Left ventricle myocardium inferior (tissue), 1 donor: ENCODE data around the gene FAU. TPM values are rescaled to one million over a fixed set of nuclear protein-coding genes. Genes with fewer than 3 reads are reported as not detected.
A peak's percentile ranks its signal among the peaks of the same experiment; 100 is the strongest.
"Not testable (repeated sequence)": the region's sequence is repeated elsewhere in the genome, so short reads cannot be mapped to it uniquely, and the experiment has no call there.

Source experiments
- DNase-seq: peaks from one replicate; pipeline ENCODE4 v3.0.0-alpha.2; 2020
- H3K27ac ChIP-seq: fragments of 200-600 bp; replicated peaks from 2 replicates; pipeline ENCODE4 v1.8.0; 2021
- H3K27me3 ChIP-seq: fragments of 200-600 bp; 2 replicates; pipeline ENCODE4 v1.8.0; 2021; ENCODE audit warnings: low read depth
- H3K36me3 ChIP-seq: fragments of 200-600 bp; 2 replicates; pipeline ENCODE4 v1.8.0; 2021
- H3K4me1 ChIP-seq: fragments of 200-600 bp; 2 replicates; pipeline ENCODE4 v1.8.0; 2021
- H3K4me3 ChIP-seq: fragments of 200-600 bp; 2 replicates; pipeline ENCODE4 v1.8.0; 2021; ENCODE audit warnings: mild to moderate bottlenecking, moderate library complexity
- H3K9me3 ChIP-seq: fragments of 200-600 bp; replicated peaks from 2 replicates; pipeline ENCODE4 v1.8.0; 2021
- intact Hi-C: fragments of 100-400 bp; cut with micrococcal nuclease; formaldehyde crosslinking; loops from one replicate; pipeline ENCODE4 v1.11.0; 2022
- total RNA-seq: library from RNA; stranded (reverse); fragmentation: NEBNext Ultra II Directional; extraction: Animal tissue kit (Norgen Biotek cat#: 25700); gene quantifications from one replicate; pipeline ENCODE4 v1.2.1, GENCODE V29; 2021
- TF ChIP-seq, protein P1 (sequence below): fragments of 200-600 bp; IDR thresholded peaks from 2 replicates; pipeline ENCODE4 v1.8.0; 2021; ENCODE audit warnings: antibody characterized with exemption, mild to moderate bottlenecking, borderline replicate concordance
- donor health status: DM: no; HTN: yes; CAD: no; lungs with severe emphysema.

FAU gene
- total RNA-seq, 1 donor from 2014 or later = 629 TPM

DNA sequence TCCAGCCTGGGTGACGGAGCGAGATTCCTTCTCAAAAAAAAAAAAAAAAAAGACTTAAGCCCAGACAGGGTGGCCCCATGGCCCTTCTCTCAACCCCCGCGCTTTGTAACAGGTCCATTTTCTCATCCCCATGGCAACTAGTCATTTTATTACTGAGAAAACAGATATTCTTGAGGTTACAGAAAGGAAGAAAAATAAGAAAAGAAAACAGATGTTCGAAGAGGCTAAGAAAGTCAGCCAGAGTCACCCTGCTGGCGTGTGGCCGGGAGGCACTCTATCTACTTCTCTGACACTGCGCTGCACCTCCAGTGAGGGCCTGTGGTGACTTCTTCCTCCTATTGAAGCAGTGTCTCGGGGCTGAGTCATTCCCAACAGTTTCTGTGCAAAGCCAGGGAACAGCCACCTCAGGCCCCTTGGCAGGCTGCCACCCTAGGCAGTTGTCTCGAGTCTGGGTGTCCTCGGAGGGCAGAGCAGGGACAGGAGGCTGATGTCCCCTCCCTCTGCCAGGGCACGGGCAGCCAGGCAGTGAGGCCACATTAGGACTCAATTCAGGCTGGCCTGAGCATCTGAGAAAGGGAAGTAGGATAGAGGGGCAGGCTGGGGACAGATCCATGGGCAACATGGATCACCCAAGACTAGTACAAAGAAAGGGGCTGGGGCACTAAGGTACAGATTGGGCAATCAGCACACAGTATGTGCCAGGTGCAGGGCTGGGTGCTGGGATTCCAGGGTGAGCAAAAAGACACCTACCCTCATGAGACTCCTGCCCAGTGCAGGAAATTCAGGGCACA, 28.8 kb upstream of the FAU start:
- peak overlapping the region; percentile 17 for H3K4me3 ChIP-seq
- peaks cover 18% of the 10 kb centered on the region for H3K4me1 ChIP-seq
- peak overlapping the region; percentile 77 for H3K27ac ChIP-seq
- intact Hi-C loops = no loop called here
- peaks cover 10% of the 10 kb centered on the region for H3K9me3 ChIP-seq
- H3K27me3 ChIP-seq = no peaks in the 10 kb centered on the region
- no peaks in the 10 kb centered on the region for H3K36me3 ChIP-seq
- DNase-seq = peak; percentile 83
- TF ChIP-seq, protein P1, sequence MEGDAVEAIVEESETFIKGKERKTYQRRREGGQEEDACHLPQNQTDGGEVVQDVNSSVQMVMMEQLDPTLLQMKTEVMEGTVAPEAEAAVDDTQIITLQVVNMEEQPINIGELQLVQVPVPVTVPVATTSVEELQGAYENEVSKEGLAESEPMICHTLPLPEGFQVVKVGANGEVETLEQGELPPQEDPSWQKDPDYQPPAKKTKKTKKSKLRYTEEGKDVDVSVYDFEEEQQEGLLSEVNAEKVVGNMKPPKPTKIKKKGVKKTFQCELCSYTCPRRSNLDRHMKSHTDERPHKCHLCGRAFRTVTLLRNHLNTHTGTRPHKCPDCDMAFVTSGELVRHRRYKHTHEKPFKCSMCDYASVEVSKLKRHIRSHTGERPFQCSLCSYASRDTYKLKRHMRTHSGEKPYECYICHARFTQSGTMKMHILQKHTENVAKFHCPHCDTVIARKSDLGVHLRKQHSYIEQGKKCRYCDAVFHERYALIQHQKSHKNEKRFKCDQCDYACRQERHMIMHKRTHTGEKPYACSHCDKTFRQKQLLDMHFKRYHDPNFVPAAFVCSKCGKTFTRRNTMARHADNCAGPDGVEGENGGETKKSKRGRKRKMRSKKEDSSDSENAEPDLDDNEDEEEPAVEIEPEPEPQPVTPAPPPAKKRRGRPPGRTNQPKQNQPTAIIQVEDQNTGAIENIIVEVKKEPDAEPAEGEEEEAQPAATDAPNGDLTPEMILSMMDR = no peak

DNA sequence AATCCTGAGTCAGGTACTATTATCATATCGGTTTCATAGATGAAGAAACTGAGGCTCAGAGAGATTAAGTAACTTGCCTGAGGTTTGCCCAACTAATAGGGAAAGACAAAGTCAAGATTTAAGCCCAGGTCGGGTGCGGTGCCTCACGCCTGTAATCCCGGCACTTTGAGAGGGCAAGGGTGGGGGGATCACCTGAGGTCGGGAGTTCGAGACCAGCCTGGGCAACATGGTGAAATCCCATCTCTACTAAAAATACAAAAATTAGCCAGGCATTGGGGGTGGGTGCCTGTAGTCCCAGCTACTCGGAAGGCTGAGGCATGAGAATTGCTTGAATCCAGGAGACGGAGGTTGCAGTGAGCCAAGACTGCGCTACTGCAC, 28.2 kb upstream of the FAU start:
- H3K9me3 ChIP-seq, H3K27me3 ChIP-seq, intact Hi-C loops, H3K36me3 ChIP-seq, DNase-seq, H3K4me3 ChIP-seq: not testable (repeated sequence)
- Histone ChIP-seq H3K4me1 (peaks cover 18% of the 10 kb centered on the region), H3K27ac (peak overlapping the region; percentile 77)

DNA sequence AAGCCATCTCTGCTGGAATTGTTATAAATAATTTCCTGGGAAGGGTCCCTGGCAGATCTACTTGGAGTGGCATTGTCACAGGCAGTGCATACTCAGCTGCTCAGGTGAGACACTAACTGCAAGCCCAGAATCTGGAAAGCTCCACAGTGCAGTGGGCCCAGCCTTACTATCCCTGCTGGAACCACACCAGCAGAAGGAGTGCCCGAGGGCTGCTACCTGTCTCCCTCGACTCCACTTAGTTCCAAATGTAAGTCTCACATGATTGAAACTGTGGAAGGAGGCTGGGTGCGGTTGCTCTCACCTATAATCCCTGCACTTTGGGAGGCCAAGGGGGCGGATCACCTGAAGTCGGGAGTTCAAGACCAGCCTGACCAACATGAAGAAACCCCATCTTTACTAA, 26.7 kb upstream of the FAU start:
- Histone ChIP-seq H3K27ac (no peak overlapping the region), H3K4me3 (no peak overlapping the region), H3K36me3 (no peaks in the 10 kb centered on the region), H3K27me3 (no peaks in the 10 kb centered on the region), H3K9me3 (peaks cover 10% of the 10 kb centered on the region), H3K4me1 (peaks cover 18% of the 10 kb centered on the region)
- intact Hi-C loops = no loop called here
- TF ChIP-seq, protein P1 = no peak
- DNase-seq = no peak

DNA sequence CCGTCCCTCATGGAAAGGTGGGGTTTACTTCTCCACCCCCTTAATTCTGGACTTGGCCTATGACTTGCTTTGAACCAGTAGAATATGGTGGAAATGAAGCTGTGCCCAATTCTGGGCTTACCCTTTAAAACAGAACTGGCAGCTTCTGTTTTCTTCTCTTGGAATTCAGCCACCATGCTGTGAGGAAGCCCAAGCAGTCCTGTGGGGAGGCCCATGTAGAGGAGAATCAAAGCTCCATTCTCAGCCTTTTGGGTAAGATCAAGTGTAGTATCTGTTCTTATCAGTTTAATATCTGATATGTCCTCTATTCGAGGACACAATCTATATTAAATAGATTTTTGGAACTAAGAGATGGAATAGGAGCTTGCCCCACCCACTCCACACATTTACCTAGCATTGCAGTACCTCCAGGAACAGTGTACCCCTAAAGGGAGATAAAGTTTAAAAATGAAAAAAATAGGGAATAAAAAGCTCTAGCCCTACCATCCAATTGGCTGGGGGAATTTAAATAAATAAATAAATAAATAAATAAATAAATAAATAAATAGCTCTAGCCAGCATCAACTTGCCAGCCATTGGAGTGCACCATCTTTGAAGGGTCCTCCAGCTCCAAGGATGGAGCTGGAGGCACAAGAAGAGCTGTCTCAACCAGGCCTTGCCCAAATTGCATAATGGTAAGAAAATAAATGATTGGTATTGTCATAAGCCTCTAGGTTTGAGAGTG, 25.6 kb upstream of the FAU start:
- Histone ChIP-seq H3K4me3 (no peak overlapping the region), H3K36me3 (no peaks in the 10 kb centered on the region), H3K27ac (no peak overlapping the region)

DNA sequence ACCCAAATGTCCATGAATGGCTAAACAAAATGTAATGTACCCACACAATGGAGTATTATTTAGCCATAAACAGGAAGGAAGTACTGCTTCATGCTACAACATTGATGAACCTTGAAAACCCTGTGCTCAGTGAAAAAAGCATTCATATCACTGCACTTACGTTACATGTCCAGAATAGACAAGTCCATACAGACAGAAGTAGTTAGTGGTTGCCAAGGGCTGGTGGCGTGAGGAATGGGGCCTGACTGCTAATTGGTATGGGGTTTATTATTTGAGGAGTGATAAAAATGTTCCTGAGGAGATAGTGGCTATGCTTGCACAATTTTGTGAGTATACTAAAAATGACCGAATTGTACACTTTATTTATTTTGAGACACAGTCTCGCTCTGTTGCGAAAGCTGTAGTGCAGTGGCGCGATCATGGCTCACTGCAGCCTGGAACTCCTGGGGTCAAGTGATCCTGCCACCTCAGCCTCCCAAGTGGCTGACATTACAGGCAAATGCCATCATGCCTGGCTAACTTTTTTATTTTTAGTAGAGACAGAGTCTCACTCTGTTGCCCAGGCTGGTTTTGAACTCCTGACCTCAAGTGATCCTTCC, 20.1 kb upstream of the FAU start:
- no peak overlapping the region for H3K27ac ChIP-seq
- intact Hi-C loops = no loop called here
- no peak for DNase-seq
- TF ChIP-seq, protein P1 = no peak
- no peak overlapping the region for H3K4me3 ChIP-seq
- H3K36me3 ChIP-seq = no peaks in the 10 kb centered on the region
- no peaks in the 10 kb centered on the region for H3K27me3 ChIP-seq
- H3K4me1 ChIP-seq = no peaks in the 10 kb centered on the region
- H3K9me3 ChIP-seq = peaks cover 2% of the 10 kb centered on the region

More for the DNA sequence above, 25.6 kb upstream of the FAU start:
- Histone ChIP-seq H3K4me1 (peaks cover 18% of the 10 kb centered on the region), H3K27me3 (no peaks in the 10 kb centered on the region), H3K9me3 (peaks cover 10% of the 10 kb centered on the region)
- intact Hi-C loops = no loop called here
- no peak for DNase-seq
- TF ChIP-seq, protein P1 = no peak
